ENCODE data around the gene NRXN3.

- TF ChIP-seq EZH2phosphoT487 (IDR thresholded peaks at IDR 0.05; ENCODE audit: low read depth, severe bottlenecking, unreplicated experiment) (no peak), EZH2 (IDR thresholded peaks at IDR 0.05; ENCODE audit: borderline replicate concordance) (no peak)
These were observed 534.8 kb downstream of the NRXN3 start for GRCh38 chr14:78704965-78705364.
